T-helper 17 cell (primary cell): ENCODE data around the gene ANKRD33B. TPM values are rescaled to one million over a fixed set of nuclear protein-coding genes. Genes with fewer than 3 reads are reported as not detected.
A peak's percentile ranks its signal among the peaks of the same experiment; 100 is the strongest.

ENCODE experiments used
- ATAC-seq: fragments of 150-1000 bp; cut with Tn5 transposase; 2 replicates; pipeline ENCODE4 v1.10.0; 2021; ENCODE audit warnings: mild to moderate bottlenecking, moderate library complexity
- DNase-seq, 3 donors: peaks; one replicate each; pipeline versions ENCODE4 v3.0.0 to v3.0.0-alpha.2; 2020 to 2021
- H3K9me3 ChIP-seq: one replicate; pipeline ENCODE4 v1.7.0; 2013; ENCODE audit warnings: low read length, mild to moderate bottlenecking; ENCODE audit not compliant: control insufficient read depth, poor library complexity, severe bottlenecking
- H3K27ac Mint-ChIP-seq: one replicate; pipeline ENCODE4 v1.8.0; 2022; ENCODE audit warnings: mild to moderate bottlenecking, moderate library complexity, mixed read lengths
- H3K27me3 Mint-ChIP-seq: one replicate; pipeline ENCODE4 v1.8.0; 2022; ENCODE audit warnings: mixed read lengths
- H3K36me3 Mint-ChIP-seq: one replicate; pipeline ENCODE4 v1.8.0; 2022; ENCODE audit warnings: low read depth, mixed read lengths
- H3K4me1 Mint-ChIP-seq: one replicate; pipeline ENCODE4 v1.8.0; 2022; ENCODE audit warnings: mild to moderate bottlenecking, mixed read lengths
- H3K4me3 Mint-ChIP-seq: one replicate; pipeline ENCODE4 v1.8.0; 2022; ENCODE audit warnings: mild to moderate bottlenecking, moderate library complexity, mixed read lengths
- total RNA-seq, 4 donors: library from RNA in 2 of 4; stranded (reverse) in 2 of 4; gene quantifications; one replicate each; pipeline ENCODE4 v1.2.3 and lab custom pipeline; 2022 to 2026

ANKRD33B gene
- total RNA-seq, 2 donors from 2014 or later, result 5.3 to 13.9 TPM

- H3K9me3 ChIP-seq, result no peaks in the 10 kb centered on the region
- Mint-ChIP-seq H3K36me3 (peaks cover 2% of the 10 kb centered on the region), H3K4me1 (peaks cover 24% of the 10 kb centered on the region), H3K27ac (no peak overlapping the region), H3K4me3 (no peak overlapping the region), H3K27me3 (no peaks in the 10 kb centered on the region)
- no peak for DNase-seq
- ATAC-seq, result no peak
Measured at GRCh38 chr5:10592601-10593000, 28.7 kb downstream of the ANKRD33B start.

- DNase-seq (no peak), ATAC-seq (no peak)
- Mint-ChIP-seq H3K4me1 (peaks cover 27% of the 10 kb centered on the region), H3K27me3 (no peaks in the 10 kb centered on the region), H3K36me3 (peaks cover 2% of the 10 kb centered on the region), H3K27ac (no peak overlapping the region), H3K4me3 (no peak overlapping the region)
- H3K9me3 ChIP-seq, result no peaks in the 10 kb centered on the region
Measured at GRCh38 chr5:10593531-10594181, 29.8 kb downstream of the ANKRD33B start.

- Mint-ChIP-seq H3K27me3 (no peaks in the 10 kb centered on the region), H3K27ac (peak overlapping the region; percentile 72), H3K36me3 (peaks cover 2% of the 10 kb centered on the region), H3K4me3 (peak overlapping the region; percentile 72), H3K4me1 (peaks cover 30% of the 10 kb centered on the region)
- H3K9me3 ChIP-seq, result no peaks in the 10 kb centered on the region
- DNase-seq (no peak), ATAC-seq (no peak)
Measured at GRCh38 chr5:10594591-10595210, 30.8 kb downstream of the ANKRD33B start.

GRCh38 chr5:10595293-10595671, 31.4 kb downstream of the ANKRD33B start:
- ATAC-seq, result no peak
- peak overlapping the region; percentile 72 for H3K27ac Mint-ChIP-seq
- peaks cover 2% of the 10 kb centered on the region for H3K36me3 Mint-ChIP-seq
- no peaks in the 10 kb centered on the region for H3K9me3 ChIP-seq
- no peaks in the 10 kb centered on the region for H3K27me3 Mint-ChIP-seq
- peaks cover 30% of the 10 kb centered on the region for H3K4me1 Mint-ChIP-seq
- DNase-seq, result no peak
- no peak overlapping the region for H3K4me3 Mint-ChIP-seq

- Mint-ChIP-seq H3K4me3 (peak overlapping the region; percentile 67), H3K36me3 (peaks cover 2% of the 10 kb centered on the region), H3K4me1 (peaks cover 30% of the 10 kb centered on the region), H3K27ac (peak overlapping the region; percentile 72), H3K27me3 (no peaks in the 10 kb centered on the region)
- DNase-seq (no peak), ATAC-seq (peak; percentile 45)
- no peaks in the 10 kb centered on the region for H3K9me3 ChIP-seq
Measured at GRCh38 chr5:10595672-10596309, 31.9 kb downstream of the ANKRD33B start.

- DNase-seq (no peak), ATAC-seq (no peak)
- H3K9me3 ChIP-seq, result no peaks in the 10 kb centered on the region
- Mint-ChIP-seq H3K27ac (peak overlapping the region; percentile 72), H3K36me3 (peaks cover 2% of the 10 kb centered on the region), H3K4me3 (peak overlapping the region; percentile 67), H3K4me1 (peaks cover 31% of the 10 kb centered on the region), H3K27me3 (no peaks in the 10 kb centered on the region)
Measured at GRCh38 chr5:10596310-10596703, 32.4 kb downstream of the ANKRD33B start.

- Mint-ChIP-seq H3K27me3 (no peaks in the 10 kb centered on the region), H3K4me1 (peaks cover 35% of the 10 kb centered on the region), H3K27ac (peak overlapping the region; percentile 72), H3K36me3 (peaks cover 2% of the 10 kb centered on the region), H3K4me3 (no peak overlapping the region)
- no peak for ATAC-seq
- no peaks in the 10 kb centered on the region for H3K9me3 ChIP-seq
- DNase-seq, result no peak
Measured at GRCh38 chr5:10596886-10597451, 33.1 kb downstream of the ANKRD33B start.

- Mint-ChIP-seq H3K4me1 (peaks cover 35% of the 10 kb centered on the region), H3K4me3 (no peak overlapping the region), H3K27ac (no peak overlapping the region), H3K36me3 (peaks cover 2% of the 10 kb centered on the region), H3K27me3 (no peaks in the 10 kb centered on the region)
- no peak for ATAC-seq
- H3K9me3 ChIP-seq, result no peaks in the 10 kb centered on the region
- DNase-seq, result no peak
Measured at GRCh38 chr5:10599113-10599512, 35.2 kb downstream of the ANKRD33B start.

GRCh38 chr5:10599862-10600284, 36.0 kb downstream of the ANKRD33B start:
- ATAC-seq, result no peak
- Mint-ChIP-seq H3K27me3 (no peaks in the 10 kb centered on the region), H3K4me3 (no peak overlapping the region), H3K4me1 (peaks cover 30% of the 10 kb centered on the region), H3K36me3 (peaks cover 2% of the 10 kb centered on the region), H3K27ac (no peak overlapping the region)
- no peaks in the 10 kb centered on the region for H3K9me3 ChIP-seq
- no peak for DNase-seq

- Mint-ChIP-seq H3K36me3 (peaks cover 2% of the 10 kb centered on the region), H3K27me3 (no peaks in the 10 kb centered on the region), H3K27ac (no peak overlapping the region), H3K4me1 (peaks cover 30% of the 10 kb centered on the region), H3K4me3 (peak overlapping the region; percentile 70)
- DNase-seq, result no peak
- no peaks in the 10 kb centered on the region for H3K9me3 ChIP-seq
- peak; percentile 32 for ATAC-seq
Measured at GRCh38 chr5:10600626-10601245, 36.9 kb downstream of the ANKRD33B start.

- Mint-ChIP-seq H3K4me1 (peaks cover 24% of the 10 kb centered on the region), H3K4me3 (peak overlapping the region; percentile 70), H3K27ac (no peak overlapping the region), H3K27me3 (no peaks in the 10 kb centered on the region), H3K36me3 (peaks cover 2% of the 10 kb centered on the region)
- no peaks in the 10 kb centered on the region for H3K9me3 ChIP-seq
- ATAC-seq (no peak), DNase-seq (no peak)
Measured at GRCh38 chr5:10601246-10602030, 37.6 kb downstream of the ANKRD33B start.

- H3K9me3 ChIP-seq, result no peaks in the 10 kb centered on the region
- Mint-ChIP-seq H3K27ac (no peak overlapping the region), H3K36me3 (peaks cover under 1% of the 10 kb centered on the region), H3K4me3 (no peak overlapping the region), H3K4me1 (peaks cover 22% of the 10 kb centered on the region), H3K27me3 (no peaks in the 10 kb centered on the region)
- no peak for ATAC-seq
- no peak for DNase-seq
Measured at GRCh38 chr5:10602031-10602806, 38.3 kb downstream of the ANKRD33B start.
